Subcutaneous abdominal adipose tissue (tissue), 5 donors: ENCODE data around the gene SHC4.
"Not testable (repeated sequence)": the region's sequence is repeated elsewhere in the genome, so short reads cannot be mapped to it uniquely, and the experiment has no call there.

Experiments
- H3K27ac ChIP-seq: one replicate; pipeline ENCODE4 v1.7.0; 2013; ENCODE audit warnings: low read depth, mild to moderate bottlenecking, inconsistent platforms, low read length, moderate library complexity
- H3K27me3 ChIP-seq, 5 donors: one replicate each; pipeline ENCODE4 v1.7.0; 2013; ENCODE audit warnings: low read length in 5 of 5, inconsistent platforms in 1 of 5; ENCODE audit not compliant: control insufficient read depth in 5 of 5, insufficient read depth in 4 of 5
- H3K36me3 ChIP-seq, 5 donors: one replicate each; pipeline ENCODE4 v1.7.0; 2013; ENCODE audit warnings: low read length in 5 of 5; ENCODE audit not compliant: control insufficient read depth in 5 of 5, insufficient read depth in 5 of 5
- H3K4me1 ChIP-seq, 5 donors: one replicate each; pipeline ENCODE4 v1.7.0; 2013; ENCODE audit warnings: low read length in 5 of 5, mild to moderate bottlenecking in 3 of 5, moderate library complexity in 1 of 5; ENCODE audit not compliant: control insufficient read depth in 5 of 5, insufficient read depth in 5 of 5
- H3K4me3 ChIP-seq, 5 donors: one replicate each; pipeline ENCODE4 v1.7.0; 2013; ENCODE audit warnings: low read length in 5 of 5, low read depth in 1 of 5
- H3K9ac ChIP-seq, 5 donors: one replicate each; pipeline ENCODE4 v1.7.0; 2013; ENCODE audit warnings: low read length in 5 of 5, mild to moderate bottlenecking in 4 of 5, moderate library complexity in 3 of 5
- H3K9me3 ChIP-seq, 5 donors: one replicate each; pipeline ENCODE4 v1.7.0; 2013; ENCODE audit warnings: low read length in 5 of 5; ENCODE audit not compliant: control insufficient read depth in 5 of 5
- donor health status: healthy.
- donor health status: healthy.
- donor health status: healthy.
- donor health status: healthy.
- donor health status: healthy.

Gene SHC4

GRCh38 chr15:48859426-48859825 lies 104.3 kb downstream of the SHC4 start:
- H3K27me3 ChIP-seq: no peaks in the 10 kb centered on the region
- peaks cover 0 to 12% (median 9%) of the 10 kb centered on the region in 5 donors for H3K4me1 ChIP-seq
- H3K9ac ChIP-seq: no peak overlapping the region
- no peak overlapping the region for H3K27ac ChIP-seq
- no peaks in the 10 kb centered on the region for H3K36me3 ChIP-seq
- H3K9me3 ChIP-seq: no peaks in the 10 kb centered on the region
- H3K4me3 ChIP-seq: no peak overlapping the region

GRCh38 chr15:48858401-48858800 lies 105.3 kb downstream of the SHC4 start:
- Histone ChIP-seq H3K4me1 (peaks cover 0 to 12% (median 9%) of the 10 kb centered on the region in 5 donors), H3K27ac (no peak overlapping the region), H3K4me3 (no peak overlapping the region), H3K9me3 (no peaks in the 10 kb centered on the region), H3K36me3 (no peaks in the 10 kb centered on the region), H3K27me3 (no peaks in the 10 kb centered on the region), H3K9ac (no peak overlapping the region)

DNA sequence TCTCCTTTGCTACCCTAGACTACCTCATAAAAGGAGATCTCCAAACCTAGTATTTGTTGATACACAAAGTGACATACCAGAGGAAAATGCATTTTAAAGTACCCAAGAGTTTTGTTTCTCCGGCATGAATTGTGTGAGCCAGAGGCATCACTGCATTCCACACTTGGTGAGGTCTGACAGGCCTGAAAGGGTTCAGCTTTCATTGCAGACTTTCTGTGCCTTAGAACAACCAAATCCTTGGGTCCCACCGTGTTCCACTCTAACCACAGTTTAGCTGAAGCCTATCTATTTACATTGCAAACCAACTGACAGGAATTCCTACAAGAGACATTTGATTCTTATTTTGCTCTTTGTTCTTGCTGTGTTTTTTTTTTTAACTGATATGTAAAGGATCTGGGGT lies 106.8 kb downstream of the SHC4 start:
- Histone ChIP-seq H3K36me3 (no peaks in the 10 kb centered on the region), H3K4me1 (peaks cover 0 to 12% (median 9%) of the 10 kb centered on the region in 5 donors), H3K27ac (no peak overlapping the region), H3K4me3 (no peak overlapping the region), H3K9me3 (no peaks in the 10 kb centered on the region), H3K9ac (no peak overlapping the region), H3K27me3 (no peaks in the 10 kb centered on the region)

DNA sequence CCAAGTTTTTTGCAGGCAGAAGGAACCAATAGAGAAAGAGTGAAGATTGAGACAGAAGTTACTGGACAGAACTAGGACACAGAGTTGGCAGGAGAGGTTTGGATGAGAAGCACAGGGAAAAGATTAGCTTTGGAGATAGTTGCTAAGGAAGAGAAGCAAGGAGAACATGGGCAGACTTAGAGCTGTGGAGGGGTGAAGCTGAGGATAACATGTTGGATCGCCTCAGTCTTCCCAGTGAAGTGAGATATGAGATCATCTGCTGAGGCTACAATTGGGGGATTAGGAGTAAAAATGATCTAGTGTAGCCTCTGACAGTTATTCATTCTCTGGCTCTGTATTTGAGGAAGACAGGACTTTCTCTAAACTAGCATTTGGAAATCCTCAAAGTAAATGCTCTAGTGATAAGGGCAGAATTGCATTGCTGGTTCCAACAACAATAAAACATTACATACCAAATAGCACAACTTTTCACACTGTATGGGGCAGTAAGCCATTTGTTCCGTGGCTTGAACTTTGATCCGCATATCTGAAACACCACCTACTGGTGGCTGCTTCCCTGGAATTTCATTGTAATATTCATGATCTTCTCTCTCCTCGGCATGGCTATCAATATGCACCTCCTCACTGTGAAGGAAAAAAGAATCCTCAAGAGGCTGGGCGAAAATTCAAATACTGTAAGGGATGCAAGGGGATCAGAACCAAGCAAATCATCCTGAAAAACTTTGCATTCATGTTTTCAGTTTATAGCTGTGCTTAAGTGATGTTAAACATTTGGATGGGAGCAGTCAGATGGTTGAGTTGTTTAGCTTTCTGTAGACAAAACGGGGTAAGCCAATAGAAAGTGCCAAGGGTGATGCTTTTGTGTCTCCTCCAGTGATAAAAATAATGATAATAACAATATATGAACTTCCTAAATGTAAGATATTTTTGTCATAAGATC lies 107.9 kb downstream of the SHC4 start:
- Histone ChIP-seq H3K27ac (no peak overlapping the region), H3K36me3 (no peaks in the 10 kb centered on the region), H3K27me3 (no peaks in the 10 kb centered on the region), H3K9me3 (no peaks in the 10 kb centered on the region), H3K9ac (no peak overlapping the region), H3K4me1 (peaks cover 0 to 12% (median 9%) of the 10 kb centered on the region in 5 donors), H3K4me3 (no peak overlapping the region)

GRCh38 chr15:48854434-48854833 lies 109.3 kb downstream of the SHC4 start:
- H3K4me1 ChIP-seq: peaks cover 0 to 12% (median 9%) of the 10 kb centered on the region in 5 donors
- H3K9me3 ChIP-seq, H3K9ac ChIP-seq, H3K27ac ChIP-seq, H3K27me3 ChIP-seq, H3K36me3 ChIP-seq, H3K4me3 ChIP-seq: not testable (repeated sequence)

- no peak overlapping the region for H3K27ac ChIP-seq
- no peaks in the 10 kb centered on the region for H3K36me3 ChIP-seq
- H3K27me3 ChIP-seq: no peaks in the 10 kb centered on the region
- no peaks in the 10 kb centered on the region for H3K9me3 ChIP-seq
- H3K4me1 ChIP-seq: peaks cover 0 to 12% (median 9%) of the 10 kb centered on the region in 5 donors
- no peak overlapping the region for H3K9ac ChIP-seq
- no peak overlapping the region for H3K4me3 ChIP-seq
Measured at GRCh38 chr15:48851956-48852355, 111.8 kb downstream of the SHC4 start.

DNA sequence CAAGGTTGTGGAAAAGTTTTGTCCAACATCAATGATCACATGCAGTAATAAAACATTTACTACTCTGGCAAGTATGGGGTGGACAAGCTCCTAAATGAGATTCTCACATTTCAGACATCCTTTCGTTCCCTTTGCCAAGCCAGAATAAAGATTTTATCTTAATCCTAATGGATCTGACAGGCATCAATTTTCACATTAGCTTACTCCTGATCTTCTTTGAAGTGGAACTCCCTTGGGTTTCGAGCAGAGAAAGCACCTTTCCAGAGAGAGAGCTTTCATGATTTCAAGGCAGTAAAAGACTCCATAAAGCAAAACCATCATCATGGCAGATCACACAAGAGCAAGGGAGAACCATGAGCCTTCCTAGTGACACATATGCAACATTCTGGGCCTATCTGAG lies 113.1 kb downstream of the SHC4 start:
- no peaks in the 10 kb centered on the region for H3K36me3 ChIP-seq
- no peaks in the 10 kb centered on the region for H3K9me3 ChIP-seq
- H3K4me3 ChIP-seq: no peak overlapping the region

GRCh38 chr15:48845123-48845522 lies 118.6 kb downstream of the SHC4 start:
- no peaks in the 10 kb centered on the region for H3K36me3 ChIP-seq
- H3K27ac ChIP-seq: no peak overlapping the region
- H3K4me3 ChIP-seq: no peak overlapping the region
- H3K27me3 ChIP-seq: no peaks in the 10 kb centered on the region
- no peaks in the 10 kb centered on the region for H3K9me3 ChIP-seq
- no peaks in the 10 kb centered on the region for H3K4me1 ChIP-seq
- H3K9ac ChIP-seq: no peak overlapping the region

More for the DNA sequence above, 113.1 kb downstream of the SHC4 start:
- Histone ChIP-seq H3K4me1 (peaks cover 0 to 6% (median 4%) of the 10 kb centered on the region in 5 donors), H3K27me3 (no peaks in the 10 kb centered on the region), H3K9ac (no peak overlapping the region), H3K27ac (no peak overlapping the region)

- Histone ChIP-seq H3K36me3 (no peaks in the 10 kb centered on the region), H3K27ac (no peak overlapping the region), H3K9ac (no peak overlapping the region), H3K4me3 (no peak overlapping the region), H3K9me3 (no peaks in the 10 kb centered on the region), H3K4me1 (no peaks in the 10 kb centered on the region), H3K27me3 (no peaks in the 10 kb centered on the region)
Measured at GRCh38 chr15:48842501-48842900, 121.2 kb downstream of the SHC4 start.

GRCh38 chr15:48834756-48835155 lies 129.0 kb downstream of the SHC4 start:
- Histone ChIP-seq H3K27ac (no peak overlapping the region), H3K9me3 (peaks cover 2 to 15% (median 9%) of the 10 kb centered on the region in 5 donors), H3K36me3 (no peaks in the 10 kb centered on the region), H3K27me3 (peaks cover 0 to 3% (median 0%) of the 10 kb centered on the region in 5 donors), H3K4me3 (no peak overlapping the region), H3K4me1 (no peaks in the 10 kb centered on the region), H3K9ac (no peak overlapping the region)
